ENCODE measurements around the gene UBR7. TPM values are rescaled to one million over a fixed set of nuclear protein-coding genes. Genes with fewer than 3 reads are reported as not detected.

Gene UBR7, protein sequence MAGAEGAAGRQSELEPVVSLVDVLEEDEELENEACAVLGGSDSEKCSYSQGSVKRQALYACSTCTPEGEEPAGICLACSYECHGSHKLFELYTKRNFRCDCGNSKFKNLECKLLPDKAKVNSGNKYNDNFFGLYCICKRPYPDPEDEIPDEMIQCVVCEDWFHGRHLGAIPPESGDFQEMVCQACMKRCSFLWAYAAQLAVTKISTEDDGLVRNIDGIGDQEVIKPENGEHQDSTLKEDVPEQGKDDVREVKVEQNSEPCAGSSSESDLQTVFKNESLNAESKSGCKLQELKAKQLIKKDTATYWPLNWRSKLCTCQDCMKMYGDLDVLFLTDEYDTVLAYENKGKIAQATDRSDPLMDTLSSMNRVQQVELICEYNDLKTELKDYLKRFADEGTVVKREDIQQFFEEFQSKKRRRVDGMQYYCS
- 22.0 and 42.0 TPM in 2 replicates for total RNA-seq

DNA sequence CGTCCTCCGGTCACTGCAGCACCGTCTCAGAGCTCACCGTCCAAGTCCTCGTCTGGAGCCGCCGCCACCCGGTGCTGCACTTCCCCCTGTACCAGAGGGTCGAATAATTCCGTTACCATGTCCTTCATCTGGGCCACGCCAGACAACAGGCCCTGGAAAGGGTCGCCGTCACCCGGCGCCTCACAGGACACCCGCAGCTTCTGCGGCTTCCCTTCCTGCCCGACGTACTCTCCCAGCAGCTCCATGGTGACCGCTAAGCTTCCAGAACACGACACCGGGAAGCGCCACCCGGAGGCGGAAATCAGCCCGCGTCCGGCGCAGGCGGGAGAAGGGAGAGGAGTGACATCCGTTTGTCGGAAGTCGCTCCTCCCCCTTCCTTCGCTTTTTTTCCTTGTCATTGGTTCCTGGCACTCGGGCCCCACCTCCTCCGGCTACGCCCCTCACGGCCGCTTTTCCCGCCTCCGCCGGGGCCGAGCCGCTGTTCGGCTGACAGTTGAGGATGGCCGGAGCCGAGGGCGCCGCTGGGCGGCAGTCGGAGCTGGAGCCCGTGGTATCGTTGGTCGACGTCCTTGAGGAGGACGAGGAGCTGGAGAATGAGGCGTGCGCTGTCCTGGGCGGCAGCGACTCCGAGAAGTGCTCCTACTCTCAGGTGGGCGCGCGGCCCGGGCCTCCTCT is at the start of gene UBR7, which contains the start of gene GON7:
Gene UBR7 (plus strand): TSS at position 464 of the 675 bp plus-strand sequence. CDS start 36 bp downstream, at position 500.
Gene GON7 (minus strand): TSS at position 273 of the 675 bp plus-strand sequence. CDS start 28 bp downstream, at position 245.

DNA sequence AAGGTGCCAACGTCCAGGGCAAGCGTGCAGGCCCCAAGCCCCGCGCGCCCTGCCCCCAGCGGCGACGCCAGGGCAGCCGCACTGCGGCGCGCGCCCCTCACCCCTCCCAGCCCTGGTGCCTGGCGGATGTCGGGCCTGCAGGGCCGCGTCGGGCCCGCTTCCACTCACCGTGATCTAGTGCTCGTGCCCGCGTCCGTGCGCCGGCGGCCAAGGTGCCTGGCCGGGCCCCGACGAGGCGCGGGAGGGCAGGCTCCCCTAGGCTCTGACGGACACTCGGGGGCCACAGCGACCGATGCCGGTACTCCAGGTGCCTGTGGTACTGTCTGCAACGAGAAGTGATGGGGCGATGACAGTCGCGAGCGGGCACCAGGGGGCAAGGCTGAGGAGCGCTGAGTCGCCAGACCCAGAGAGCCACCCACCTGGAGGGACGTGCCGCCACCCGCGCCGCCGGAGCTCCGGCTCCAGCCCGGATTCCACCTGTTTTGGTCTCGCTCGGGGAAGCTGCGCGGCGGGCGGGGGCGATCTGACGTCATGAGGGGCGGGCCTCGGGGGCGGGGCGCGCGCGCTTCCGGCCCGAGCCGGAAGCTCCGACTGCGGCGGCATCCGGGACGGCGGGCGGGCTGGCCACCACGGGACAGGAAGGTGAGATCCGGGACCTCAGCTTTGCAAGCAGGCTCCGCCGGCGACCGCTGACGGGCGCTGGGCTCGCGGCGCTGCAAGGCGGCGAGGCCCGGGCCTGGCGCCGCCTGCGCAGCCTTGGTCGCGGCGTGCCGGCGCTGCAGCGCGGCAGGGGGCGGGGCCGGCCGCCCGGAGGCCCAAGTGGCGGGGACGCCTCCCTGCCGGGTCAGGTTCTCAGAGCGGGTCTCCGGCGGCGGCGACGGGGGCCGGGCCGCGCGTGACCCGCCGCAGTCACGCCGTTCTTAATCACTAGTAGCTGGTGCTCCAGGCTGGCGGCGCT is 22.4 kb upstream of the UBR7 start, which contains the start of the genes LYSET and MOAP1:
Gene LYSET (plus strand): TSS at position 927 of the 958 bp plus-strand sequence. CDS start 89 bp downstream, outside the sequence.
Gene MOAP1 (minus strand): TSS at position 507 of the 958 bp plus-strand sequence. CDS start 655 bp downstream, outside the sequence.

Other genes with a start within 250 kb of the UBR7 start
- gene ITPK1, start 91.3 kb upstream of the UBR7 start, total RNA-seq: 11.0 and 16.9 TPM in 2 replicates
- 12.1 and 22.6 TPM in 2 replicates for gene MOAP1, start 22.4 kb upstream of the UBR7 start, total RNA-seq
- gene LYSET, start 21.9 kb upstream of the UBR7 start, total RNA-seq: 7.3 and 11.9 TPM in 2 replicates
- gene GON7, start 191 bp upstream of the UBR7 start, total RNA-seq: 9.0 and 16.5 TPM in 2 replicates
- 20.7 and 22.8 TPM in 2 replicates for gene BTBD7, start 125.8 kb downstream of the UBR7 start, total RNA-seq
- not detected in 2 replicates for gene COX8C, start 139.9 kb downstream of the UBR7 start, total RNA-seq
- under 0.01 and 0.28 TPM in 2 replicates for gene UNC79, start 223.7 kb downstream of the UBR7 start, total RNA-seq

Measured in regular cardiac myocyte (primary cell).